ENCODE results near the gene CD1B. TPM values are rescaled to one million over a fixed set of nuclear protein-coding genes. Genes with fewer than 3 reads are reported as not detected.
"Not testable (repeated sequence)": the region's sequence is repeated elsewhere in the genome, so short reads cannot be mapped to it uniquely, and the experiment has no call there.

Gene CD1B
- polyA plus RNA-seq, 1 donor from 2014 or later = not detected

DNA sequence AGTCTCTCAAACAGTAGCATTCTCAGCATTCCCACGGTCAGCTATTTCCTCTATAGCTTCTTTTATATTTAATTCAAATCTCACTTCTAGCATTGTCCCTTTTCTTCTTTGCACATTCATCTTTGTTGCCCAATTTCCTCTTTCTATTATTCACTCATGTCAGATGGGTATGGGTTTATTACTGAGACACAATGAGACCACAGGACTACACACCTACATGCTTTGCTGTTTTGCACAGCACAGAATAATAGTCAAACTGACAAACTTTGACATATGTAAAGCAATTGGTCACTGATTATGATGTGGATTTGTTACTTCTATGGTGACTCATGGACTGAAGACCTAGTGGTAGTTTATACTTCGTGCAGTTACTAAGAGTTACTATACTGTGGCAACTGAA, 47.4 kb downstream of the CD1B start:
- Histone ChIP-seq H4K20me1 (ENCODE audit: insufficient read depth) (no peaks in the 10 kb centered on the region), H3K36me3 (ENCODE audit: insufficient read depth, low read length) (no peaks in the 10 kb centered on the region), H3K9me2 (ENCODE audit: insufficient read depth, low read length) (no peaks in the 10 kb centered on the region), H3K27me3 (ENCODE audit: insufficient read depth, low read depth, low read length) (no peaks in the 10 kb centered on the region), H3K27ac (ENCODE audit: low read length) (no peak overlapping the region), H3K9me3 (ENCODE audit: low read length) (no peaks in the 10 kb centered on the region), H3K79me2 (replicated peaks; ENCODE audit: insufficient read depth, low read length) (no peaks in the 10 kb centered on the region), H3F3A (ENCODE audit: insufficient read depth, low read length, poor library complexity, severe bottlenecking) (no peaks in the 10 kb centered on the region), H3K4me2 (ENCODE audit: low read length) (no peak overlapping the region), H2AFZ (ENCODE audit: low read depth, low read length) (no peak overlapping the region), H3K4me3 (ENCODE audit: low read length) (no peak overlapping the region), H3K9ac (ENCODE audit: low read length) (no peak overlapping the region)
- TF ChIP-seq, protein P1, sequence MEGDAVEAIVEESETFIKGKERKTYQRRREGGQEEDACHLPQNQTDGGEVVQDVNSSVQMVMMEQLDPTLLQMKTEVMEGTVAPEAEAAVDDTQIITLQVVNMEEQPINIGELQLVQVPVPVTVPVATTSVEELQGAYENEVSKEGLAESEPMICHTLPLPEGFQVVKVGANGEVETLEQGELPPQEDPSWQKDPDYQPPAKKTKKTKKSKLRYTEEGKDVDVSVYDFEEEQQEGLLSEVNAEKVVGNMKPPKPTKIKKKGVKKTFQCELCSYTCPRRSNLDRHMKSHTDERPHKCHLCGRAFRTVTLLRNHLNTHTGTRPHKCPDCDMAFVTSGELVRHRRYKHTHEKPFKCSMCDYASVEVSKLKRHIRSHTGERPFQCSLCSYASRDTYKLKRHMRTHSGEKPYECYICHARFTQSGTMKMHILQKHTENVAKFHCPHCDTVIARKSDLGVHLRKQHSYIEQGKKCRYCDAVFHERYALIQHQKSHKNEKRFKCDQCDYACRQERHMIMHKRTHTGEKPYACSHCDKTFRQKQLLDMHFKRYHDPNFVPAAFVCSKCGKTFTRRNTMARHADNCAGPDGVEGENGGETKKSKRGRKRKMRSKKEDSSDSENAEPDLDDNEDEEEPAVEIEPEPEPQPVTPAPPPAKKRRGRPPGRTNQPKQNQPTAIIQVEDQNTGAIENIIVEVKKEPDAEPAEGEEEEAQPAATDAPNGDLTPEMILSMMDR (IDR thresholded peaks at IDR 0.05; ENCODE audit: poor library complexity, severe bottlenecking) = no peak

DNA sequence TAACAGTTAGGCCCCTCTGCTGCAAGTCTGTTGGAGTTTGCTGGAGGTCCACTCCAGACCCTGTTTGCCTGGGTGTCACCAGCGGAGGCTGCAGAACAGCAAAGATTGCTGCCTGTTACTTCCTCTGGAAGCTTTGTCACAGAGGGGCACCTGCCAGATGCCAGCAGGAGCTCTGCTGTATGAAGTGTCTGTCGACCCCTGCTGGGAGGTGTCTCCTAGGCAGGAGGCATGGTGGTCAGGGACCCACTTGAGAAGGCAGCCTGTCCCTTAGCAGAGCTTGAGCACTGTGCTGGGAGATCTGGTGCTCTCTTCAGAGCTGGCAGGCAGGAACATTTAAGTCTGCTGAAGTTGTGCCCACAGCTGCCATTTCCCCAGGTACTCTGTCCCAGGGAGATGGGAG, 48.9 kb downstream of the CD1B start:
- not testable (repeated sequence) for H3K36me3 ChIP-seq (ENCODE audit: insufficient read depth, low read length); H2AFZ ChIP-seq (ENCODE audit: low read depth, low read length)

More for the DNA sequence above, 48.9 kb downstream of the CD1B start:
- not testable (repeated sequence) for H3K27me3 ChIP-seq (ENCODE audit: insufficient read depth, low read depth, low read length); H3K9me2 ChIP-seq (ENCODE audit: insufficient read depth, low read length); H3K27ac ChIP-seq (ENCODE audit: low read length); H3K79me2 ChIP-seq (replicated peaks; ENCODE audit: insufficient read depth, low read length); H3K4me2 ChIP-seq (ENCODE audit: low read length); H3K4me3 ChIP-seq (ENCODE audit: low read length); H3K9me3 ChIP-seq (ENCODE audit: low read length); H3F3A ChIP-seq (ENCODE audit: insufficient read depth, low read length, poor library complexity, severe bottlenecking); H4K20me1 ChIP-seq (ENCODE audit: insufficient read depth); H3K9ac ChIP-seq (ENCODE audit: low read length)

Other genes with a start within 250 kb of the CD1B start
- 0.19 and 0.28 TPM in 2 replicates for gene CD1D, start 150.6 kb downstream of the CD1B start, polyA plus RNA-seq
- not detected in 2 replicates for gene CD1A, start 77.1 kb downstream of the CD1B start, polyA plus RNA-seq
- gene CD1C, start 41.6 kb downstream of the CD1B start, polyA plus RNA-seq = not detected in 2 replicates
- not detected in 2 replicates for gene CD1E, start 22.4 kb upstream of the CD1B start, polyA plus RNA-seq
- gene OR10T2, start 67.9 kb upstream of the CD1B start, polyA plus RNA-seq = not detected in 2 replicates
- gene OR10K2, start 94.7 kb upstream of the CD1B start, polyA plus RNA-seq = not detected in 2 replicates
- gene OR10K1, start 130.3 kb upstream of the CD1B start, polyA plus RNA-seq = not detected in 2 replicates
- not detected in 2 replicates for gene OR10R2, start 140.7 kb upstream of the CD1B start, polyA plus RNA-seq
- not detected in 2 replicates for gene OR6Y1, start 222.9 kb upstream of the CD1B start, polyA plus RNA-seq
- not detected in 2 replicates for gene OR6P1, start 239.0 kb upstream of the CD1B start, polyA plus RNA-seq
- gene OR10X1, start 248.4 kb upstream of the CD1B start, polyA plus RNA-seq = not detected in 2 replicates